Stomach (tissue), 4 donors: Measurements from ENCODE around the gene YIPF5.

Experiments
- EP300 ChIP-seq: sonication (generic); formaldehyde crosslinking; IDR thresholded peaks from one replicate; pipeline ENCODE4 v1.6.1; 2017; ENCODE audit warnings: antibody characterized with exemption
- POLR2A ChIP-seq, 4 donors: fragments of 450-650 bp; IDR thresholded peaks; one replicate each; pipeline ENCODE4 v1.6.1; 2016; ENCODE audit warnings: antibody characterized with exemption in 4 of 4, control low read depth in 2 of 4, mild to moderate bottlenecking in 1 of 4, moderate library complexity in 1 of 4
- POLR2AphosphoS5 ChIP-seq, 3 donors: sonication (generic); formaldehyde crosslinking; IDR thresholded peaks; one replicate each; pipeline ENCODE4 v1.6.1; 2016; ENCODE audit warnings: antibody characterized with exemption in 3 of 3
- TF ChIP-seq, protein P1 (sequence below), 7 experiments: fragments of 450-650 bp in 4 of 7; fragments of 200-600 bp in 3 of 7; sonication (generic) in 3 of 7; IDR thresholded peaks; one replicate each; pipeline ENCODE4 v1.5.1; 2016 to 2019; ENCODE audit warnings: antibody characterized with exemption in 7 of 7, control low read depth in 2 of 7, mild to moderate bottlenecking in 1 of 7

- TF ChIP-seq POLR2A (IDR thresholded peaks at IDR 0.05) (no peak), EP300 (no peak), POLR2AphosphoS5 (IDR thresholded peaks at IDR 0.05) (no peak)
- TF ChIP-seq, protein P1, sequence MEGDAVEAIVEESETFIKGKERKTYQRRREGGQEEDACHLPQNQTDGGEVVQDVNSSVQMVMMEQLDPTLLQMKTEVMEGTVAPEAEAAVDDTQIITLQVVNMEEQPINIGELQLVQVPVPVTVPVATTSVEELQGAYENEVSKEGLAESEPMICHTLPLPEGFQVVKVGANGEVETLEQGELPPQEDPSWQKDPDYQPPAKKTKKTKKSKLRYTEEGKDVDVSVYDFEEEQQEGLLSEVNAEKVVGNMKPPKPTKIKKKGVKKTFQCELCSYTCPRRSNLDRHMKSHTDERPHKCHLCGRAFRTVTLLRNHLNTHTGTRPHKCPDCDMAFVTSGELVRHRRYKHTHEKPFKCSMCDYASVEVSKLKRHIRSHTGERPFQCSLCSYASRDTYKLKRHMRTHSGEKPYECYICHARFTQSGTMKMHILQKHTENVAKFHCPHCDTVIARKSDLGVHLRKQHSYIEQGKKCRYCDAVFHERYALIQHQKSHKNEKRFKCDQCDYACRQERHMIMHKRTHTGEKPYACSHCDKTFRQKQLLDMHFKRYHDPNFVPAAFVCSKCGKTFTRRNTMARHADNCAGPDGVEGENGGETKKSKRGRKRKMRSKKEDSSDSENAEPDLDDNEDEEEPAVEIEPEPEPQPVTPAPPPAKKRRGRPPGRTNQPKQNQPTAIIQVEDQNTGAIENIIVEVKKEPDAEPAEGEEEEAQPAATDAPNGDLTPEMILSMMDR (IDR thresholded peaks at IDR 0.05), result no peak
Measured at GRCh38 chr5:144141585-144141984, 28.9 kb downstream of the YIPF5 start.
